Suprapubic skin (tissue), 4 donors: ENCODE data around the gene FAM131B. TPM values are rescaled to one million over a fixed set of nuclear protein-coding genes. Genes with fewer than 3 reads are reported as not detected.

Experiments used
- DNase-seq, 2 donors: peaks; one replicate each; pipeline ENCODE4 v3.0.0-alpha.2; 2019; ENCODE audit warnings: low spot score in 2 of 2
- H3K27ac ChIP-seq: fragments of 200-600 bp; sonication (generic); one replicate; pipeline ENCODE4 v1.5.1; 2019
- H3K27me3 ChIP-seq: fragments of 200-600 bp; sonication (generic); one replicate; pipeline ENCODE4 v1.5.1; 2019
- H3K36me3 ChIP-seq: fragments of 200-600 bp; sonication (generic); one replicate; pipeline ENCODE4 v1.5.1; 2019
- H3K4me1 ChIP-seq: fragments of 200-600 bp; sonication (generic); one replicate; pipeline ENCODE4 v1.5.1; 2019
- H3K4me3 ChIP-seq: fragments of 200-600 bp; sonication (generic); one replicate; pipeline ENCODE4 v1.5.1; 2019; ENCODE audit warnings: mild to moderate bottlenecking
- H3K9me3 ChIP-seq: fragments of 200-600 bp; sonication (generic); one replicate; pipeline ENCODE4 v1.5.1; 2019
- EP300 ChIP-seq: sonication (generic); formaldehyde crosslinking; IDR thresholded peaks from one replicate; pipeline ENCODE4 v1.6.1; 2017; ENCODE audit warnings: antibody characterized with exemption
- POLR2A ChIP-seq, 2 donors: fragments of 450-650 bp; IDR thresholded peaks; one replicate each; pipeline ENCODE4 v1.6.1; 2017; ENCODE audit warnings: antibody characterized with exemption in 2 of 2, mild to moderate bottlenecking in 2 of 2, moderate library complexity in 2 of 2
- POLR2AphosphoS5 ChIP-seq, 3 donors: sonication (generic); formaldehyde crosslinking; IDR thresholded peaks; one replicate each; pipeline ENCODE4 v1.6.1; 2017; ENCODE audit warnings: antibody characterized with exemption in 3 of 3
- WGBS: methylation state at CpG from one replicate; pipeline ENCODE4 v1.1.5; 2018; 5-methylcytosine and 5-hydroxymethylcytosine counted together
- total RNA-seq, 4 donors: library from RNA; depleted of rRNA; stranded (reverse); fragments of >200 nt; gene quantifications; one replicate each; pipeline ENCODE4 v1.1.0, GENCODE V29; 2016
- TF ChIP-seq, protein P1 (sequence below), 2 donors: fragments of 200-600 bp in 1 of 2; fragments of 450-650 bp in 1 of 2; sonication (generic) in 1 of 2; IDR thresholded peaks; one replicate each; pipeline ENCODE4 v1.5.1; 2016 to 2019; ENCODE audit warnings: antibody characterized with exemption in 2 of 2, mild to moderate bottlenecking in 1 of 2, moderate library complexity in 1 of 2

The FAM131B gene
- total RNA-seq, 4 donors from 2014 or later, result 0.13 to 0.40 (median 0.19) TPM; not detected in 1

DNA sequence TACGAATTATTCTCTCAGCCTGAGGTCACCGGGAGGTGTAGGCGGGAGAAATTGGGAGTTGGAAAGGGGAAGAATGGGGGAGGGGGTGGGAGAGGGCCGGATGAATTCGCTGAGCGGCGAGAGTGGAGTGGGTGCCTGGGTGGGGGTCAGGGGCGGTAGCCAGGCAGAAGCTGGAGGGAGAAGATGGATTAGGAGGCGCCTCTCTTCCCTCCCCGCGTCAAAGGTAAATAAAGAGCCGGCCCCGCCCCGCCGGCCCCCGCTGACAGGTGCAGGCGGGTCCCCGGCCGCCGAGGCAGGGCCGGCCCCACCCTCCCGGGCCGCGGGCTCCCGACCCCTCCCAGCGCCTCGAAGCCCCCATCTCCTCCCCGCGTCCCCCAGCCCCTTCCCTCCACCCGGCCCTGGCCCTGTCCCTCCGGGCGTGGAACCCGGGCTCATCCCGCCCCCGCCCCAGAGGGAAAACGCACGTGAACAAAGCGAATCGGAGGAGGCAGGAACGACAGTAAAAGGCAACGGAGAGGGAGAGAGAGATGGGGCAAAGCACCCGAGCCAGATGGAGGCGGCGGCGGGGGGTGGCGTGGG, 872 bp downstream of the FAM131B start:
- TF ChIP-seq, protein P1, sequence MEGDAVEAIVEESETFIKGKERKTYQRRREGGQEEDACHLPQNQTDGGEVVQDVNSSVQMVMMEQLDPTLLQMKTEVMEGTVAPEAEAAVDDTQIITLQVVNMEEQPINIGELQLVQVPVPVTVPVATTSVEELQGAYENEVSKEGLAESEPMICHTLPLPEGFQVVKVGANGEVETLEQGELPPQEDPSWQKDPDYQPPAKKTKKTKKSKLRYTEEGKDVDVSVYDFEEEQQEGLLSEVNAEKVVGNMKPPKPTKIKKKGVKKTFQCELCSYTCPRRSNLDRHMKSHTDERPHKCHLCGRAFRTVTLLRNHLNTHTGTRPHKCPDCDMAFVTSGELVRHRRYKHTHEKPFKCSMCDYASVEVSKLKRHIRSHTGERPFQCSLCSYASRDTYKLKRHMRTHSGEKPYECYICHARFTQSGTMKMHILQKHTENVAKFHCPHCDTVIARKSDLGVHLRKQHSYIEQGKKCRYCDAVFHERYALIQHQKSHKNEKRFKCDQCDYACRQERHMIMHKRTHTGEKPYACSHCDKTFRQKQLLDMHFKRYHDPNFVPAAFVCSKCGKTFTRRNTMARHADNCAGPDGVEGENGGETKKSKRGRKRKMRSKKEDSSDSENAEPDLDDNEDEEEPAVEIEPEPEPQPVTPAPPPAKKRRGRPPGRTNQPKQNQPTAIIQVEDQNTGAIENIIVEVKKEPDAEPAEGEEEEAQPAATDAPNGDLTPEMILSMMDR (IDR thresholded peaks at IDR 0.05), result no peak
- TF ChIP-seq EP300 (no peak), POLR2A (IDR thresholded peaks at IDR 0.05) (no peak), POLR2AphosphoS5 (IDR thresholded peaks at IDR 0.05) (no peak)
- H3K4me1 ChIP-seq, result peaks cover 21% of the 10 kb centered on the region
- H3K27ac ChIP-seq, result no peak overlapping the region
- DNase-seq, result no peak
- peaks cover 53% of the 10 kb centered on the region for H3K27me3 ChIP-seq
- no peaks in the 10 kb centered on the region for H3K9me3 ChIP-seq
- H3K36me3 ChIP-seq, result no peaks in the 10 kb centered on the region
- peak overlapping the region; percentile 70 for H3K4me3 ChIP-seq
- 4% methylated on average over 17 of the region's 46 CpGs for WGBS

GRCh38 chr7:143360788-143361551, 1.5 kb downstream of the FAM131B start:
- Histone ChIP-seq H3K27me3 (peaks cover 53% of the 10 kb centered on the region), H3K27ac (no peak overlapping the region), H3K9me3 (no peaks in the 10 kb centered on the region), H3K4me3 (peak overlapping the region; percentile 70), H3K4me1 (peaks cover 21% of the 10 kb centered on the region), H3K36me3 (no peaks in the 10 kb centered on the region)
- WGBS, result 38% methylated on average over 19 of the region's 19 CpGs
- DNase-seq, result no peak
- TF ChIP-seq POLR2AphosphoS5 (IDR thresholded peaks at IDR 0.05) (no peak), POLR2A (IDR thresholded peaks at IDR 0.05) (no peak), EP300 (no peak)
- TF ChIP-seq, protein P1 (IDR thresholded peaks at IDR 0.05), result no peak

GRCh38 chr7:143359771-143360353, 2.7 kb downstream of the FAM131B start:
- no peak overlapping the region for H3K4me3 ChIP-seq

DNA sequence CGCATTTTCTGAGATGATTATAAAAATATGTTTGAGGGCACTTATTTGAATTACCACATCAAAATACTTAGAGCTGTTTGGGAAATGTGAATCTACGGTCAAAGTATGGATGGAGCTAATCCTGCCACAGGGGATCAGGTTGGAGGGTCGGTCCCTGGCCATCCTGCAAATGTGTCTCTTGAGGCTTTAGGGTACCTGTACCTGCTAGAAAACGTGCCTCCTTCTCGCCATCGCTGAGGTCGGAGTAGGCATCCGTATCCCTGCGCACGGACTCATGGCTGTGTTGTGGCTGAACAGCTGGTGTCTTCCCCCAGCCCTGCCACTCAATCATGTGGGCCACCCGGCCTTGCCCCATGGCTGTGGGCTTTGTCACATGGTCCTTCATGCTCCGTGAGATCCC, 3.9 kb downstream of the FAM131B start:
- Histone ChIP-seq H3K36me3 (no peaks in the 10 kb centered on the region), H3K4me3 (no peak overlapping the region), H3K27ac (no peak overlapping the region), H3K4me1 (peaks cover 21% of the 10 kb centered on the region), H3K9me3 (no peaks in the 10 kb centered on the region), H3K27me3 (peaks cover 49% of the 10 kb centered on the region)
- DNase-seq, result no peak
- TF ChIP-seq EP300 (no peak), POLR2AphosphoS5 (IDR thresholded peaks at IDR 0.05) (no peak)
- TF ChIP-seq, protein P1 (IDR thresholded peaks at IDR 0.05), result no peak
- WGBS, result 89% methylated on average over 12 of the region's 12 CpGs

More at GRCh38 chr7:143359771-143360353, 2.7 kb downstream of the FAM131B start:
- Histone ChIP-seq H3K4me1 (peaks cover 21% of the 10 kb centered on the region), H3K9me3 (no peaks in the 10 kb centered on the region), H3K27me3 (peaks cover 53% of the 10 kb centered on the region), H3K27ac (no peak overlapping the region), H3K36me3 (no peaks in the 10 kb centered on the region)
- WGBS, result 87% methylated on average over 11 of the region's 11 CpGs
- DNase-seq, result no peak
- TF ChIP-seq, protein P1 (IDR thresholded peaks at IDR 0.05), result no peak
- TF ChIP-seq POLR2A (IDR thresholded peaks at IDR 0.05) (no peak), EP300 (no peak), POLR2AphosphoS5 (IDR thresholded peaks at IDR 0.05) (no peak)
